Measurements from ENCODE around the gene NHSL1. TPM values are rescaled to one million over a fixed set of nuclear protein-coding genes. Genes with fewer than 3 reads are reported as not detected.

NHSL1 gene
- total and polyA plus RNA-seq, 2 of the 8 experiments (the other 6 are each of a cell fraction or from before 2014, with no cell fraction given) = 7.2 to 32.4 TPM

DNA sequence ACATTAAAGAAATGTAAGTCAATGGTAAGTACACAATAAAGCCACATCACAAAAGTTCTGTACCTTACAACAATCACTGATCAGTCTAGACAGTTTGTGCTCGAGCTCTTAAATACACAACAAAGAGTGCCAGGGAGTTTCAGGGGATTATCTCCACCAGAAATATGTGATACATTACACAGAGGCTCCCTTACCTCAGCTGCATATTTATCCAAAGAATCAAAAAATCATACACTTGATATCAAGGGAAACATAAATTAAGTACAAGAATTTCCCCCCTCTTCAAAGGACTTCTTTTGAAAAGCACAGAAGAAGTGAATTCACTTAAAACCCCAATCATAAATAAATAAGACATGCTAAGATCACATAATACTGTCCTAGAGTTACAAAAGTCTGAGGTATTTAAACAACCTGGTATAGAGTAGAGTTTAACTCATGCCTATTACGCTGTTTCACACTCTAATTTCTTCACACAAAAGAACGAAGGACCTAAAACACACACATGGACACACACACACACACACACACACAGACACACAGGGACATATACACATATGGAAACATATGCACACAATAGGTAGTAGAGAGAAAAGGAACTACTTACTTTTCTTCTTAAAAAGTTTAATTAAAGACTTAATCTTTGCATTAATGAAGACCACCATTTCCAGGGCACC, 528 bp downstream of the NHSL1 start:
- peak; percentile 52 for FAIRE-seq
- Histone ChIP-seq H3K27me3 (replicated peaks in 1 of 4; ENCODE audit: control insufficient read depth in 3 of 4, extremely low read depth in 1 of 4, insufficient read depth in 3 of 4, low read length in 3 of 4) (no peaks in the 10 kb centered on the region), H3K79me1 (ENCODE audit: low read depth, low read length) (no peaks in the 10 kb centered on the region; the same call in 1 of the 2 replicates), H3K36me3 (ENCODE audit: control insufficient read depth in 2 of 4, insufficient read depth in 4 of 4, low read length in 3 of 4) (peaks cover 0 to 17% (median 0%) of the 10 kb centered on the region in 4 experiments; a peak in 3 of 8 replicates), H3K9me3 (ENCODE audit: insufficient read depth in 2 of 2, low read depth in 1 of 2, low read length in 1 of 2) (no peaks in the 10 kb centered on the region), H3K23me2 (ENCODE audit: low read depth, low read length) (peaks cover 6% of the 10 kb centered on the region), H3K14ac (ENCODE audit: insufficient read length) (no peak overlapping the region), H3K18ac (ENCODE audit: extremely low read depth, low read length) (no peak overlapping the region), H2BK15ac (ENCODE audit: low read length) (no peak overlapping the region), H4K20me1 (replicated peaks in 1 of 2; ENCODE audit: control insufficient read depth in 1 of 2, insufficient read depth in 2 of 2, low read length in 2 of 2) (no peaks in the 10 kb centered on the region), H3K9ac (replicated peaks in 1 of 4; ENCODE audit: extremely low read depth in 1 of 4, low read depth in 3 of 4, low read length in 3 of 4) (peak overlapping the region in 1 of 4 experiments; percentile 25; a peak in 2 of 7 replicates), H2AFZ (ENCODE audit: low read length) (no peak overlapping the region), H2AK5ac (ENCODE audit: low read depth, low read length) (peak overlapping the region; percentile 55; the same call in 1 of the 2 replicates), H2BK120ac (replicated peaks; ENCODE audit: low read depth, low read length) (no peak overlapping the region), H2BK5ac (ENCODE audit: low read depth, low read length) (peak overlapping the region; percentile 55), H3K4me3 (ENCODE audit: extremely low read depth in 1 of 4, insufficient read depth in 2 of 4, low read depth in 3 of 4, low read length in 4 of 4) (peak overlapping the region; percentile 26 to 60 (median 45); a peak in 7 of 8 replicates), H3K79me2 (ENCODE audit: control insufficient read depth in 1 of 2, insufficient read depth in 2 of 2, low read length in 2 of 2) (peaks cover 0 to 31% of the 10 kb centered on the region in 2 experiments; a peak in 3 of 4 replicates), H3K27ac (ENCODE audit: low read depth, low read length) (peak overlapping the region; percentile 56; the same call in 1 of the 2 replicates), H4K8ac (ENCODE audit: extremely low read depth, insufficient read depth, low read length) (no peak overlapping the region), H3K56ac (replicated peaks; ENCODE audit: insufficient read length, low read depth, low read length) (no peak overlapping the region), H3K4me1 (replicated peaks in 1 of 4; ENCODE audit: control insufficient read depth in 3 of 4, insufficient read depth in 4 of 4, low read length in 3 of 4) (peaks cover 5 to 24% (median 18%) of the 10 kb centered on the region in 4 experiments; a peak in 6 of 7 replicates), H2BK12ac (ENCODE audit: low read depth, low read length) (no peak overlapping the region; the same call in 1 of the 2 replicates), H3K4me2 (ENCODE audit: insufficient read depth in 1 of 2, low read depth in 2 of 2, low read length in 2 of 2) (peak overlapping the region; percentile 73 to 84), H4K91ac (replicated peaks; ENCODE audit: insufficient read length, low read length) (peak overlapping the region; percentile 38), H4K5ac (ENCODE audit: insufficient read length, low read depth, low read length) (no peak overlapping the region), H3K23ac (ENCODE audit: insufficient read length) (no peak overlapping the region), H3K4ac (replicated peaks; ENCODE audit: insufficient read length, low read depth, low read length) (no peak overlapping the region), H2BK20ac (ENCODE audit: low read length) (no peak overlapping the region; the same call in 1 of the 2 replicates)
- no peak for DNase-seq (ENCODE audit: low read depth in 1 of 2, low spot score in 2 of 2)
- POLR2A ChIA-PET (ENCODE audit: partially characterized antibody) = interaction anchor here (1.1 to 3.3 kb wide), 11 partner anchors 9 to 53 kb away, joined by 3 to 20 read pairs (median 4); no protein-coding TSS in a partner anchor
- CTCF ChIA-PET (ENCODE audit: partially characterized antibody) = interaction anchor here (0.7 to 2.6 kb wide), 8 partner anchors 9 to 69 kb away, joined by 3 to 15 read pairs (median 3); no protein-coding TSS in a partner anchor
- 79% methylated on average over 3 of the region's 3 CpGs; no CpG with 5 or more reads in 1 of the 2 experiments for WGBS, 2 experiments (ENCODE audit: extremely low coverage in 1 of 2, insufficient coverage in 1 of 2, insufficient read length in 1 of 2, insufficient replicate concordance in 2 of 2, low coverage in 1 of 2, low lambda C conversion rate in 2 of 2, missing lambda C conversion rate in 1 of 2)
- TF ChIP-seq ZNF274 (IDR thresholded peaks at IDR 0.05; ENCODE audit: borderline replicate concordance, extremely low read depth, low read length) (no peak), JUND (IDR thresholded peaks at IDR 0.05; ENCODE audit: low read length) (no peak), SRF (IDR thresholded peaks at IDR 0.05; ENCODE audit: low read depth, low read length) (no peak), RFX5 (IDR thresholded peaks at IDR 0.05; ENCODE audit: borderline replicate concordance, low read depth, low read length) (no peak), SP2 (IDR thresholded peaks at IDR 0.05; ENCODE audit: low read length) (no peak), GABPA (IDR thresholded peaks at IDR 0.05; ENCODE audit: borderline replicate concordance, insufficient read depth, low read length) (no peak), RXRA (IDR thresholded peaks at IDR 0.05; ENCODE audit: insufficient read depth, low read depth, low read length) (no peak), NRF1 (IDR thresholded peaks at IDR 0.05; ENCODE audit: low read depth, low read length) (no peak), EP300 (IDR thresholded peaks at IDR 0.05; ENCODE audit: borderline replicate concordance in 1 of 2, low read depth in 2 of 2, low read length in 2 of 2) (no peak), CHD2 (IDR thresholded peaks at IDR 0.05; ENCODE audit: low read length) (no peak), KDM4A (IDR thresholded peaks at IDR 0.05; ENCODE audit: low read depth, low read length, severe bottlenecking) (no peak), BACH1 (IDR thresholded peaks at IDR 0.05; ENCODE audit: low read length) (no peak)
